ENCODE results near the gene LMAN1. TPM values are rescaled to one million over a fixed set of nuclear protein-coding genes. Genes with fewer than 3 reads are reported as not detected.

LMAN1 gene, protein sequence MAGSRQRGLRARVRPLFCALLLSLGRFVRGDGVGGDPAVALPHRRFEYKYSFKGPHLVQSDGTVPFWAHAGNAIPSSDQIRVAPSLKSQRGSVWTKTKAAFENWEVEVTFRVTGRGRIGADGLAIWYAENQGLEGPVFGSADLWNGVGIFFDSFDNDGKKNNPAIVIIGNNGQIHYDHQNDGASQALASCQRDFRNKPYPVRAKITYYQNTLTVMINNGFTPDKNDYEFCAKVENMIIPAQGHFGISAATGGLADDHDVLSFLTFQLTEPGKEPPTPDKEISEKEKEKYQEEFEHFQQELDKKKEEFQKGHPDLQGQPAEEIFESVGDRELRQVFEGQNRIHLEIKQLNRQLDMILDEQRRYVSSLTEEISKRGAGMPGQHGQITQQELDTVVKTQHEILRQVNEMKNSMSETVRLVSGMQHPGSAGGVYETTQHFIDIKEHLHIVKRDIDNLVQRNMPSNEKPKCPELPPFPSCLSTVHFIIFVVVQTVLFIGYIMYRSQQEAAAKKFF
- 102 TPM for total RNA-seq

GRCh38 chr18:59358712-59359575, at the start of gene LMAN1:
Gene LMAN1, minus strand, starts transcription at chr18:59359265. Its CDS starts 21 bp downstream, at chr18:59359244.

DNA sequence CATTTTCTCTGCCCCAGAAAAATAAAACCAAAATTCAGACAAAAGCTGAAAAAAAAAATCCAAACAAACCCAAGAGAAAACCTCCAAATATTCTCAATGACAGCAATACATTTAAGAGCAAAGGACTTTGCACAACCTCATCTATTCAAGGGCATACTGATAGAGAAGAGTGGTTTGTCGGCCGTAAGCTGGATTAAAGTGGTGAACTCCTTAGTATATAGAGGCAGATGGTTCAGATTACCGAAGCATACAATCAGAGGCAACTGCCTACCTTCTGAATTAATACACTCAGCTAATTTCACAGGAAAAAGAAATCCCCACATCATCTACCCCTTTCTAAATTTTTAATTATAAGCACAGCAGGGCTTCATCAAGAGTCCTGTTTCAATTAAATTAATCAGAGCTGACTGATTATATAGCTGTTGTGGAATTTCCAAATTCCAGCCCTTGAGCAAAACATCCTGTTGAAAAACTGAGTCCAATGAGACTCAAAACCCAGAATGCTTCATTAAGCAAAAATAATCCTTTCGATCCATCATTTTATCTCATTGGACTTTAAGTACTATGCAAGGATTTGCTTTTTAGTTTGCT, 40.5 kb downstream of the LMAN1 start, which contains the start of gene CPLX4:
CPLX4 (minus strand) TSS at position 190 of the 591 bp plus-strand sequence; CDS start at position 3, 187 bp downstream.

Other genes starting within 250 kb of the LMAN1 start
- gene SEC11C, start 219.4 kb downstream of the LMAN1 start, total RNA-seq, result 16.9 TPM
- gene GRP, start 139.1 kb downstream of the LMAN1 start, total RNA-seq, result 2.3 TPM
- gene RAX, start 85.8 kb downstream of the LMAN1 start, total RNA-seq, result not detected
- gene CPLX4, start 40.6 kb downstream of the LMAN1 start, total RNA-seq, result not detected

All from metanephros (tissue), 1 donor.